ENCODE results near the gene KDM8.

The KDM8 gene

GRCh38 chr16:27231692-27232060 is 28.4 kb downstream of the KDM8 start:
- no peak overlapping the region for H3K27ac ChIP-seq
- no peak for TF ChIP-seq CTCF (IDR thresholded peaks at IDR 0.05)
- no peak for TF ChIP-seq ZFX (IDR thresholded peaks at IDR 0.05; ENCODE audit: borderline replicate concordance)

- no peak overlapping the region for H3K27ac ChIP-seq
- TF ChIP-seq CTCF (IDR thresholded peaks at IDR 0.05) (no peak), ZFX (IDR thresholded peaks at IDR 0.05; ENCODE audit: borderline replicate concordance) (no peak)
Measured at GRCh38 chr16:27232061-27232900, 29.0 kb downstream of the KDM8 start.

- TF ChIP-seq CTCF (IDR thresholded peaks at IDR 0.05) (no peak), ZFX (IDR thresholded peaks at IDR 0.05; ENCODE audit: borderline replicate concordance) (no peak)
- no peak overlapping the region for H3K27ac ChIP-seq
Measured at GRCh38 chr16:27232901-27233625, 29.7 kb downstream of the KDM8 start.

- no peak overlapping the region for H3K27ac ChIP-seq
- TF ChIP-seq CTCF (IDR thresholded peaks at IDR 0.05) = no peak
- no peak for TF ChIP-seq ZFX (IDR thresholded peaks at IDR 0.05; ENCODE audit: borderline replicate concordance)
Measured at GRCh38 chr16:27233731-27234130, 30.4 kb downstream of the KDM8 start.

- H3K27ac ChIP-seq = no peak overlapping the region
- TF ChIP-seq CTCF (IDR thresholded peaks at IDR 0.05) = no peak
- no peak for TF ChIP-seq ZFX (IDR thresholded peaks at IDR 0.05; ENCODE audit: borderline replicate concordance)
Measured at GRCh38 chr16:27234171-27234570, 30.8 kb downstream of the KDM8 start.

- H3K27ac ChIP-seq = no peak overlapping the region
- TF ChIP-seq ZFX (IDR thresholded peaks at IDR 0.05; ENCODE audit: borderline replicate concordance) = no peak
- TF ChIP-seq CTCF (IDR thresholded peaks at IDR 0.05) = no peak
Measured at GRCh38 chr16:27234603-27235002, 31.3 kb downstream of the KDM8 start.

Measured in 22Rv1 (cell line).